Cardiac muscle cell (in vitro differentiated cells and primary cell): ENCODE measurements around the gene NTRK2. TPM values are rescaled to one million over a fixed set of nuclear protein-coding genes. Genes with fewer than 3 reads are reported as not detected.

Experiments
- DNase-seq, 2 donors: peaks; one replicate each; pipeline versions ENCODE4 v3.0.0 to v3.0.0-alpha.2; 2010 to 2017; ENCODE audit warnings: low read depth in 1 of 2, low spot score in 1 of 2
- H3K27ac ChIP-seq: fragments of 200-600 bp; sonication (generic); 2 replicates; pipeline ENCODE4 v1.5.1; 2016
- H3K27me3 ChIP-seq: fragments of 200-600 bp; sonication (generic); 2 replicates; pipeline ENCODE4 v1.6.0; 2016; ENCODE audit warnings: control low read depth
- H3K36me3 ChIP-seq: fragments of 200-600 bp; sonication (generic); 2 replicates; pipeline ENCODE4 v1.5.1; 2016; ENCODE audit warnings: control low read depth
- H3K4me1 ChIP-seq: fragments of 200-600 bp; sonication (generic); 2 replicates; pipeline ENCODE4 v1.8.1; 2017; ENCODE audit warnings: low read depth, mild to moderate bottlenecking, mixed run types
- H3K4me3 ChIP-seq: fragments of 200-600 bp; sonication (generic); 2 replicates; pipeline ENCODE4 v1.5.1; 2016; ENCODE audit warnings: mild to moderate bottlenecking
- H3K9me3 ChIP-seq: fragments of 200-600 bp; sonication (generic); 2 replicates; pipeline ENCODE4 v1.5.1; 2017; ENCODE audit warnings: low read depth, mild to moderate bottlenecking, control low read depth
- polyA plus RNA-seq: library from polyadenylated mRNA; unstranded; fragments of >200 nt; fragmentation: Nextera tagmentation; extraction: Ambion mirVana; gene quantifications from 2 replicates; pipeline ENCODE4 v1.2.1, GENCODE V29; 2016
- total RNA-seq: library from RNA; depleted of rRNA; stranded (reverse); fragments of >200 nt; gene quantifications from 2 replicates; pipeline ENCODE4 v1.2.3, GENCODE V29; 2016
- TF ChIP-seq, protein P1 (sequence below): IDR thresholded peaks from 2 replicates; pipeline ENCODE4 v1.5.1; 2012; ENCODE audit warnings: low read depth, mild to moderate bottlenecking, low read length

Gene NTRK2
- 1.3 and 2.5 TPM in 2 replicates for total RNA-seq
- 0.74 and 1.3 TPM in 2 replicates for polyA plus RNA-seq

DNA sequence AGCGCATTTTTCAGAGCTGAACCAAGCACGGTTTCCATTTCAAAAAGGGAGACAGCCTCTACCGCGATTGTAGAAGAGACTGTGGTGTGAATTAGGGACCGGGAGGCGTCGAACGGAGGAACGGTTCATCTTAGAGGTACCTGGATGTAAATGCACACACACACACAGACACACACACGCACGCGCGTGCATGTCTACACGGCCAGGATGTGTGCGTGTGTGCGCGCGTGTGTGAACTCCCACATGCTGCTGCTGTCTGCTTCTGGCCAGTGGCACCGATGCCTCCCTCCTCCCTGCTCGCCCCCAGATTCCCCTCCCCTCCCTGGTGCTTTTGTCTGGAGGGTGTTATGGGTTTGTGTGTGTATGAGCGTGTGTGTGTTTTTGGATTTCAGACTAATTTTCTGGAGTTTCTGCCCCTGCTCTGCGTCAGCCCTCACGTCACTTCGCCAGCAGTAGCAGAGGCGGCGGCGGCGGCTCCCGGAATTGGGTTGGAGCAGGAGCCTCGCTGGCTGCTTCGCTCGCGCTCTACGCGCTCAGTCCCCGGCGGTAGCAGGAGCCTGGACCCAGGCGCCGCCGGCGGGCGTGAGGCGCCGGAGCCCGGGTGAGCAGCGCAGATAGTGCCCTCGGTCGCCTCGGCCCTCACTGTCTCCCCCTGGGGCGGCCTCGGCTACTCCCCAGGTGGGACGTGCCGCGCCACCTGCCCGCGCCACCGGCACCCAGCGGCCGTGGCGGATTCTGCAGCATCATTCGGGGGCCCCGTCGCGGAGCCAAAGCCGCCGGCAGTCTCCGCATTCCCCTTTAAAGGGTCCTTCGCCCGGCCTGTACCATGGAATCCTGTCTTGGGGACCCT lies at the start of gene NTRK2:
Gene NTRK2, plus strand, starts transcription at position 442 of the 850 bp plus-strand sequence. CDS start 1,020 bp downstream, outside the sequence.
- Histone ChIP-seq H3K27me3 (peaks cover 79% of the 10 kb centered on the region), H3K27ac (no peak within 1 kb of the TSS), H3K36me3 (no peaks in the 10 kb centered on the region), H3K9me3 (no peaks in the 10 kb centered on the region), H3K4me3 (peak within 1 kb of the TSS; percentile 32), H3K4me1 (peaks cover 8% of the 10 kb centered on the region)
- TF ChIP-seq, protein P1, sequence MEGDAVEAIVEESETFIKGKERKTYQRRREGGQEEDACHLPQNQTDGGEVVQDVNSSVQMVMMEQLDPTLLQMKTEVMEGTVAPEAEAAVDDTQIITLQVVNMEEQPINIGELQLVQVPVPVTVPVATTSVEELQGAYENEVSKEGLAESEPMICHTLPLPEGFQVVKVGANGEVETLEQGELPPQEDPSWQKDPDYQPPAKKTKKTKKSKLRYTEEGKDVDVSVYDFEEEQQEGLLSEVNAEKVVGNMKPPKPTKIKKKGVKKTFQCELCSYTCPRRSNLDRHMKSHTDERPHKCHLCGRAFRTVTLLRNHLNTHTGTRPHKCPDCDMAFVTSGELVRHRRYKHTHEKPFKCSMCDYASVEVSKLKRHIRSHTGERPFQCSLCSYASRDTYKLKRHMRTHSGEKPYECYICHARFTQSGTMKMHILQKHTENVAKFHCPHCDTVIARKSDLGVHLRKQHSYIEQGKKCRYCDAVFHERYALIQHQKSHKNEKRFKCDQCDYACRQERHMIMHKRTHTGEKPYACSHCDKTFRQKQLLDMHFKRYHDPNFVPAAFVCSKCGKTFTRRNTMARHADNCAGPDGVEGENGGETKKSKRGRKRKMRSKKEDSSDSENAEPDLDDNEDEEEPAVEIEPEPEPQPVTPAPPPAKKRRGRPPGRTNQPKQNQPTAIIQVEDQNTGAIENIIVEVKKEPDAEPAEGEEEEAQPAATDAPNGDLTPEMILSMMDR: no peak
- peak; percentile 30 to 58 for DNase-seq

GRCh38 chr9:84620338-84620737 lies 49.2 kb upstream of the NTRK2 start:
- no peak overlapping the region for H3K27ac ChIP-seq
- H3K36me3 ChIP-seq: no peaks in the 10 kb centered on the region
- no peaks in the 10 kb centered on the region for H3K27me3 ChIP-seq
- H3K9me3 ChIP-seq: no peaks in the 10 kb centered on the region
- H3K4me1 ChIP-seq: no peaks in the 10 kb centered on the region
- TF ChIP-seq, protein P1: no peak
- no peak overlapping the region for H3K4me3 ChIP-seq
- DNase-seq: peak in 1 of 2 donors; percentile 18

GRCh38 chr9:84621811-84622210 lies 47.7 kb upstream of the NTRK2 start:
- H3K4me1 ChIP-seq: no peaks in the 10 kb centered on the region
- H3K27me3 ChIP-seq: no peaks in the 10 kb centered on the region
- no peak overlapping the region for H3K4me3 ChIP-seq
- no peak for DNase-seq
- no peaks in the 10 kb centered on the region for H3K36me3 ChIP-seq
- no peak overlapping the region for H3K27ac ChIP-seq
- TF ChIP-seq, protein P1: no peak
- no peaks in the 10 kb centered on the region for H3K9me3 ChIP-seq

DNA sequence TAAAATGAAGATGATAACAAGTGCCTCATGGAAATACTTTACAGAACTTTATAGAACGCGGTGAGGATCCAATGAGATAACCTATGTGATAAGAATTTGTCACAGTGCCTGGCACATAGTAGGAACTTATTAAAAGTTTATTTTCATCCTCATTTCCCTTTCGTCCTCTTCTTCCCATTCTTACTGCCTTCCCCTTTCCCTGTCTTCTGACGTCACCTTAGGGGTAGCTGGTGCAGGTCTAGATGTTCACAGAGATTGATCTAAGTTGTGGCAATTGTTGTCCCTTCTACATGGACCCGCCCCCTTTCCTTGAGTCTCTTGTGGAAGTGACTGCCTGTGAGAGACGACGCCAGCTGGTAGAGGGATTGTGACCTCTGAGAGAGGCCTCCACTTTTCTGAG lies 46.5 kb upstream of the NTRK2 start:
- H3K9me3 ChIP-seq: no peaks in the 10 kb centered on the region
- DNase-seq: no peak
- H3K36me3 ChIP-seq: no peaks in the 10 kb centered on the region
- no peaks in the 10 kb centered on the region for H3K27me3 ChIP-seq
- TF ChIP-seq, protein P1: no peak
- no peak overlapping the region for H3K4me3 ChIP-seq
- H3K4me1 ChIP-seq: no peaks in the 10 kb centered on the region
- no peak overlapping the region for H3K27ac ChIP-seq

DNA sequence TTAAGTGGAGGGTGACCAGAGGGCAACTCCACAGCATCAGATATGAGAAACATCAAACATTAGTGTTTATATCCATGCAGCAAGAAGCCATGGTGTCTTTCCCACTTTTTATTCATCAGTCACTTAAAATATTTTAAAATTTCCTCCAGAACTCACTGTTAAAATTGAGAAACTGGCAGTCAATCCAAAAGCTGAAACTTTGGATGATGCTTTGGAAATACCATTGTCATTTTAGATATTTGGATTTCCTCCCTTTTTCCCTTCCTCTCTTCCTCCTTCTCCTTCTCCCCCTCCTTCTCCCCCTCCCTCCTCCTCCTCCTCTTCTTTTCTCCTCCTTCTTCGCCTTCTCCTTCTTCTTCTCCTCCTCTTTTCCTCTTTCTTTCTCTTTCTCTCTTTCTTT lies 33.1 kb upstream of the NTRK2 start:
- H3K9me3 ChIP-seq: peaks cover 3% of the 10 kb centered on the region
- no peaks in the 10 kb centered on the region for H3K27me3 ChIP-seq
- H3K4me1 ChIP-seq: no peaks in the 10 kb centered on the region
- DNase-seq: no peak
- H3K27ac ChIP-seq: no peak overlapping the region
- H3K36me3 ChIP-seq: no peaks in the 10 kb centered on the region
- TF ChIP-seq, protein P1: no peak
- H3K4me3 ChIP-seq: no peak overlapping the region
